CD4-positive, alpha-beta T cell treated with Interleukin-1 beta for 1 hour (primary cell): ENCODE data around the gene DMXL2.
"Not testable (repeated sequence)": the region's sequence is repeated elsewhere in the genome, so short reads cannot be mapped to it uniquely, and the experiment has no call there.

ENCODE experiments used
- DNase-seq, 2 donors: peaks; one replicate each; pipeline ENCODE4 v3.0.0-alpha.2; 2020 to 2022

Gene DMXL2

GRCh38 chr15:51622604-51623370 lies at the start of gene DMXL2:
Gene DMXL2, minus strand, starts transcription at chr15:51622771. Its CDS starts 226 bp downstream, at chr15:51622545.
- DNase-seq, result peak; percentile 68 to 85

- peak in 1 of 2 donors; percentile 9 for DNase-seq
These were observed 49.6 kb upstream of the DMXL2 start for GRCh38 chr15:51672155-51672687.

- no peak for DNase-seq
These were observed 46.8 kb upstream of the DMXL2 start for GRCh38 chr15:51669381-51669780.

GRCh38 chr15:51668446-51668845 lies 45.9 kb upstream of the DMXL2 start:
- DNase-seq, result no peak

GRCh38 chr15:51667478-51667877 lies 44.9 kb upstream of the DMXL2 start:
- no peak for DNase-seq

- no peak for DNase-seq
These were observed 38.5 kb upstream of the DMXL2 start for GRCh38 chr15:51661072-51661471.

GRCh38 chr15:51658664-51659063 lies 36.1 kb upstream of the DMXL2 start:
- DNase-seq, result no peak

GRCh38 chr15:51655401-51656057 lies 33.0 kb upstream of the DMXL2 start:
- DNase-seq, result not testable (repeated sequence)

GRCh38 chr15:51652084-51652668 lies 29.6 kb upstream of the DMXL2 start:
- DNase-seq, result no peak

- DNase-seq, result peak; percentile 49 to 77
These were observed 27.3 kb upstream of the DMXL2 start for GRCh38 chr15:51649659-51650521.

GRCh38 chr15:51648643-51649042 lies 26.1 kb upstream of the DMXL2 start:
- DNase-seq, result not testable (repeated sequence)

- not testable (repeated sequence) for DNase-seq
These were observed 25.5 kb upstream of the DMXL2 start for GRCh38 chr15:51648101-51648500.

- DNase-seq, result peak; percentile 7 to 53
These were observed 24.6 kb upstream of the DMXL2 start for GRCh38 chr15:51647128-51647562.

GRCh38 chr15:51642696-51643095 lies 20.1 kb upstream of the DMXL2 start:
- no peak for DNase-seq

GRCh38 chr15:51641490-51642130 lies 19.0 kb upstream of the DMXL2 start:
- DNase-seq, result no peak

- peak in 1 of 2 donors; percentile 18 for DNase-seq
These were observed 12.1 kb upstream of the DMXL2 start for GRCh38 chr15:51634591-51635198.

GRCh38 chr15:51629612-51630011 lies 7.0 kb upstream of the DMXL2 start:
- DNase-seq, result peak; percentile 10 to 62

GRCh38 chr15:51625236-51625635 lies 2.7 kb upstream of the DMXL2 start:
- DNase-seq, result no peak

- DNase-seq, result no peak
These were observed 1.5 kb upstream of the DMXL2 start for GRCh38 chr15:51624022-51624421.

- DNase-seq, result peak in 1 of 2 donors; percentile 4
These were observed 891 bp upstream of the DMXL2 start for GRCh38 chr15:51623386-51623938.

- DNase-seq, result peak; percentile 11 to 57
These were observed 501 bp downstream of the DMXL2 start for GRCh38 chr15:51621936-51622603.
